Hypothalamus (tissue), 51 donors: ENCODE measurements around the gene HIC1.

Experiments
- DNase-seq, 51 donors: peaks; one replicate each; lab custom pipeline; 2025; lab: John Stamatoyannopoulos, UW

HIC1 gene

DNA sequence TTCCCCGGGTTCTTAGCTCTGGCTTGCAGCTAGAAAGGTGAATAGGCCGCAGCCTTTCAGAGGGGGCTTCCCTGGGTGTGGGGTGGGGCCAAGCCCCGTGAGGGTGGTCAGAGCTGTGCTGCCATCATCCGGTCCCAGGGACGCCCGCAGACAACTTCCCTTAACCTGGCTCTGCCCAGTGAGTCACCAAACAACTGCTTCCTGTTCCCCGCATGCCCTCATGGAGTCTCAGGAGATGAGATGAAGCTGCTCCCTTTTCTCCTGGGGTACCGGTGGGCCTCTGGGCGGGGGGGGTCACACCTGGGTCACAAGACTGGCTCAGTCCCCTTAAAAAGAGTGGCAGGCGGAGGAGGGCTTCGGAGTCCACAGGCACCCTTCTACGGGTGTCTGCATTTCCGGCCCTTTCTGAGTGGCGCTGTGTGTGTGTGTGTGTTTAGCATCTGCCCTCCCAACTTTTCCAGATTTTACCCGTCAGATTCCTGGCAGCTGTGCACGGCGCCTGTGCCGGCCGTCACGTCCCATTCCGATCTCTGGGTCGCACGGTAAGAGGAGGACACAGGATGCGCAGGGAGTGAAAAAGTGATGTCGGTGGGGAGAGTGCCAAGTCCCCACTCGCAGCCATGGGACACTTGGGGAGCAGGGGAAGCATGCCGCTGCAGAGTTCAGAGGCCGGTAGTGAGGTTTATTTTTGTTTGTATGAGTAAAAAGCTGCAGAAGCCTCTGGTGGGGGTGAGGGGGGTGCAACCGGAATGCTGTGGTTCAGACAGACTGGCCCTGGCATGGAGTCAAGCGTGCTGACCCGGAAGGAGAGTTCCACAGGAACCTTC, 16.8 kb downstream of the HIC1 start:
- DNase-seq = no peak

DNA sequence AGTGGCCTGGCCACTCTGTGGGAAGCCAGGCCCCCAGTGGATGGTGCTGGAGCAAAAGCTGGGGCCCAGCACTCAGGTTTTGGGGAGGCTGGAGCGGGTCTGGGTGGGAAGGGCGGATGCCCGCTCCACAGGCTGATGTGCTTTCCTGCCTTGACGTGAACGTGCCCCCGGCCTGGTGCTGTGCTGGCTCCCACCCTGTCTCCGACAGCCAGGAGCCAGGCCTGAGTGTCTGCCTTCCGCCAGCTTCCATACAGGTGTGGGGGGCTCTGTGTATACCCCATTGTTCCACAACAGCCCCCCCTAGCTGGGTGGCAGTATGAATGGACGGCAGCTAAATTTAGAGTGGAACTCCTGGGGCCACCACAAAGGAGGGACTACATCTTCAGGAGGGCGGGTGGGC, 20.0 kb downstream of the HIC1 start:
- DNase-seq = no peak

DNA sequence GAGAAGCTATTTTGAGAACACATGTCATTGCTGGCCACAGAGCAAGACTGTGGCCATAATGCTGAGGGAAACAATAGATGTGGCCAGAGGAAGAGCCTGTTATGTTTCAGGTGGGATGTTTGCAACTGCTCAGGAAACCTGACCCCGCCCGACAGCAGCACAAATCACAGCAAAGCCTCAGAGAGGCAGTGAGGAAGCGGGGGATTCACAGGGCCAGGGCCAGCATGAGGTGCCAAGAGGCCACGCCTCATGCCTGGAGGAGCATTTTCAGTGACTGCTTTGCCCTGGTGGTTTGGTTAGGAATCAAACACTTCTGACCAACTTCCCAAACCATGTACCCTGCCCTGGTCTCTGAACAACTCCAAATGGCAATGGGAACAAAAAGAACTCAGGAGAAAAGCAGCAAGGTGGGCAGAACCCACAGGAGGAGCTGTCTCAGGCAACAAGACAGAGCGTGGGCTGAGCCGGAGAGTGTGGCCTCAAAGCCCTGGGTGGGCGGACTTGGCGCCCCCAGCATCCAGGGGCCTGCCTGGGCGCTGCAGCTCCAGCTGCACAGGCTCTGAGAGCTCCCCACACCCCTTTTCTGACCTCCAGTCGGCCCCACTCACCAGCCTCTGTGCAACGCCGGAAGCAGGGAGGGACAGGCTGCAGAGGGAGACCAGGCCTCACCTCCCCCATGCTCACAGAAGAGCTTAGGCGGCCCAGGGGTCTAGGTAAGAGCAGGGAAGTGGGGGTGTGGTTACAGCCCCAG, 20.6 kb downstream of the HIC1 start:
- no peak for DNase-seq

DNA sequence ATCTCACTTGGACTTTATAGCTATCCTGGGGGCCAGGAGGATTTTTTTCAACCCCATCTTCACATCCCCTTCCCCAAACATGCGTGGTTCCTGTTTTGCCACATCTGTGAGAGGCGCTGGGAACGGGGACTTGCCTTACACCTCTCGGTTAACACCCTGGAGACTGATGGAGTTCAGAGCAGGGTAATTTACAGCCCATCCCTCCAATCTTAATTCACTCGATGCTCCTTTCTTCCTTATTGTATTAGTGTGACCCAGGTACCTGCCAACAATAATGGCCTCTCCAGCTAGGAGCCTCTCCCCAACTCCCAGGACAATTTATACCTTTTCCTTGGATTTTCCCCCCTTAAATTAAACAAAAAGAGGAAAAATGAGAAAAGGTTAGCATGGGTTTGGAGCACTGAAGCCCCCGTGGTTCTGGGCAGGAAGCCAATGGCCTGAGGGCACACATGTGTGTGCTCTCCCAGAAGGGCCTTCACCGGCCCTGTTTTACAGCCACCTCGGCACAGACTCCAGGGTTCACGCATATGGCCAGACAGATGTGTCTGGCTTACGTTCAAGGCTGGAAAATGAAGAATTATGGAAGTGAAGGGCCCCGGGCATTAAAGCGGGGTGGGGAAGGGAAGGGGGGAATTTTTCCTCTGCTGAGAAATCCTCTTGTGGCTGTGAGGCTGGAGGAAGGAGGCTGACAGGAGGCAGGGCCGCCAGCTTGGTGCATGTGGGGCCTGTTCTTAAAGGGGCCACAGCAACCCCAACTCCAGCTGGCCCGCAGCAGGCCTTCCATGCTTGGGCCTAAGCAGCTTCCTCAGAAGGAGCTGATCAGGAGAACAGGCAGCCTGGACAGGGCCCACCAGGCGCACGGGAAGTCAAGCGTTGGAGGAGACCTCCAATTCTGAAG, 21.4 kb downstream of the HIC1 start:
- DNase-seq = no peak

DNA sequence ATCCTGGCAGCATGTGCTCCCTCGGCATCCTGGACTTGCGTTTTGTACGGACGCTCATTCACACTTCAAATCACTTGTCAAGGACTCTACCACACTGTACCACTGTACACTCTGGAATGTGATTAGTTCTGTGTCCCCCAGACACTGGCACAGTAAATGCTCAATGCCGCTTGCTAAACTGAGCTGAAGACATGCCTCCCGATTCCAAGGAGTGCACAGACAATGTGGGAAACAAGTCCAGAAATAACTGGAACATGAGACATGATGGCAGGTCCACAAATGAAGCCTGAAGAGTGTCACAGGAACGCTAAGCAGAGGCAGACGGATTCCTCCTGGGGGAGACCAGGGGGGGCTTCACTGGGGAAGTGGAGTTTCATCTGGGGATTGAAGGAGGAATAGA, 22.1 kb downstream of the HIC1 start:
- DNase-seq = no peak

DNA sequence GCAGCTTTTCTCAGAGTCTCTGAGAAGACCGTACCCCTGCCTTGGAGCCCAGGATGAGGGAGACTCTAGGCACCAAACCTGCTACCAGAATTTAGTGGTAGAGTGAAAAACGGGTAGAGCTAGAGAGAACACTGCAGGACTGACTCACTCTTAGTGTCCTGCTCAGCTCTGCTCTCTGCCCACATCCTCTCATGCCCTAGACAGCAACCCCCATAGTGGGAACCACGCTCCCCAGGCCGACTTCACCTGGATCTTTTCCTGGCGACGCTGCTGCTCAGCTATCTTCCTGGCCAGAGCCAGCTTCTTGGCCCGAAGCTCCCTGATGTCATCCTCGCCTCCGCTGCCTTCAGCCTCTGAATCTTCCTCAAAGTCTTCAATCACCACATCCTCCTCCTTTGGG, 26.7 kb downstream of the HIC1 start:
- peak in 1 of 51 donors; percentile 16 for DNase-seq

DNA sequence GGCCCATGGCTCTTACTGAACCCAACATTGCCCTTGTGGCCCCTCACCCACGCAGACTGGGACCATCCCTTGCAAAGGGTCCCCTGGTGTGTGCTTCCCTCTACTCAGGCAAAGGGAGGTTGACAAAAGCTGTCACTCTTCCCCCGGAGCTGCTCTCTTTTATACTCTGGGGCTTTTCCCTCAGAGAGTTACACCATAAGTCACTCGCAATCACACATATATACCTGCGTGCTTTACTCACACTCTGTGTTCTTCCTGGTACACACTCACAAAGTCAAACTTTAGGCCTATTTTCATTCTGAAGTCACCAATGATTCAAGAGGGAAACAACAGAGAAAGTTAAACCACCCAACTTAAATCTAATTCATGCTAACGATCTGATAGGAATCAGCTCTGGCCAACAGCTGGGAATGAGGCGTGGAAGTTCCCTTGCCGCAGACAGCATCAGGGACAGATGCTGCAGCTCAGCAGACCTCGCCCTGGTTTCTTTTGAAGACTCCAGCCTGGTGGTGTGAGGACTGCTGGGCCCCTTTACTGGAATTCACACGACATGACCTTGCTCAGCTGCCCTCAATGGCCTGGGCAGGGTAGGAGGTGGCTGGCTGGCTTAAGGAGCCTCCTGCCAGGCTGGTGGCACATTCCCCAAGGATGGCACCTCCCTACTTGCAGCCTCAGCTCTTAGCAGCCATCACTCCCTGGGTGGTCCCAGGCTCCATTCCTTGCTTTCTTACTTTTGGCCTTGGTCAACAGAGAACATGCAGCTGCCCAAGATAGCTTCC, 27.3 kb downstream of the HIC1 start:
- DNase-seq = no peak

DNA sequence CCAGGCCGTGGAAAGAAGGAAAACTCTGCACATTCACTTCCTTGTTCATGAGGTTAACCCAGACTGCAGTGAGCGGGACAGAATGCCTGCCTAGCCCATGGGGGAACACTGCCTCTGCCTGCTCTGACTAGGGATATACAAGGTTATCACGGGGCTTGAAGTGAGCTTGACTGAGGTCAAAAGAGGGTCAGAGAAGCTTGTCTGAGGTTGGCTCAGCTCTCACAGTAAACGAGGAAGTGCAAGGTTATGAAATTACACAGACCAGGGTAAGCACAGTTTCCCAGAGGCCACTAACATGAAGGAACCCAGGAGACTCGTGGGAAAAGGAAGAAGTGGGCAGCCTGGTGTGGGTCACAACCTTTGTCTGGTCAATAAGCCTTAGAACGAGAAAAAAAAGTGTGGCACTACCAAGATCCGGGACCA, 28.7 kb downstream of the HIC1 start:
- DNase-seq = peak in 3 of 51 donors; percentile 25 to 47 (median 33)

DNA sequence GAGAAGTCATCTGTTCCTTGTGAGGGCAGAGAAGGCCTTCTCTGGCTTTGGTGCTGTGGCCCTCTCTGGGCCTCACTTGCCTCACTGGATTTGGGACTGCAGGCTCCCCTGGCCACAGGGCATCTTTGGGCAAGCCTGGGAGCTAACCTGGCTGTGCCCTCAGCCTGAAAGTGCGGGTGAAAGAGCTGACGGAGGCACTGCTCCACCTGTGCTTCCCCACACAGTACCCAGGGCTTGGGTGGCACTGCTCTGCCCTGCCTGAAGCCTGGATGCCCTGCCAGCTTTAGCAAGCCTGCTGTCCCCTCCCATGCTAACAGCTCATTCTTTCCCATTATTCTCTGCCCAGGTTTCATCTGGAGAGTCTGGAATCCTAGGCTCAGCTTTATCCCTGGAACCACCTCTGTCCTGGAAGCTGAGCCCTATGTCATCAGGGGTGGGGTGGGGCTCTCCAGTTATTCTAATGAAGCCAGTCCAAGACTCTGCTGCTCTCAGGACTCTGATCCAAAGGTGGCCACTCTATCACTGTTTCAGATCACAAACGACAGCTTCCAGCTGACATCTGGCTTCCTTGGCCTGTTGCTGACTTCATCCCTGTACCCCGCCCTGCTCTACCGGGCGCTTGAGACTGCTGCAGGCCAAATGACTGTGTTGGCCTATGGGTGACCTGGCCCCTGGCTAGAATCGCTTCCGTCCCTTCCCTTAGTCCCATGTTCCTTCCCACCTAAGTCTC, 29.3 kb downstream of the HIC1 start:
- DNase-seq = no peak

DNA sequence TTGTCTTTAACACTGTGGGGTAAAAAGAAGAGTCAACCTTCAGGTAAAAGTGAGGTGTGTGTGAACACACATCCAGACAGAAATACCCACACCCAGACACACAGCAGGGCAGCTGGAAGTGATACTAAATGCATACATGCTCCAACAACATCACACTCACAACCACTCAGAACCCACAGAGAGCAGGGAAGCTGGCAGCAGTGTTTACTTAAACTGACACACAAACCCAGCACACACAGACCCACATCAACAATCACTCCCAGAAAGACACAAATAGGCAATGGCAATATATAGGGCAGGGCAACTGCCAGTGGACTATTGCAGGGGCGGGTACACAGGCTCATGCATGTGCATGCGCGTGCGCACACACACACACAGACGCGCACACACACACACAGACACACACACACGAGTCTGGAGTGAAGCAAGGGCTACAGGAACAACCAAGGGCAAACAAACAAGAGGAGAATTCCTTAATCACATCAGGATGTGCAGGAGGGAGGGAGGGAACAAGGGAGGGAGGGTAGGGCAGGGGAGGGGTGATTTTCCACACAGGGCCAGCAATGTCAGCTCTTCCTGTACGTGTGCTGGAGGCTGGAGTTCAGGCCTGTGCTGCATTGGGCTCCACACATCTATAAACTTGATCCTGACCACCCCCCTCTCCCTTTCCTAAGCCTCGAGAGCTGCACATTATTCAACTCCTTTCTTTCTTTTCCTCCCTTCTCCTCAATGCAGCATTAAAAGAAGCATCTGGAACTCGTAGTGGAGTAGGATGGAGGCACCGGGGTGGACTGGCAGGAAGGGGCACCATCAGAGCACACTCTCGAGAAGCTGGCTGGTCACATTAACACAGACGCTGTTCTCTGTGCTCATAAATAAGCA, 30.1 kb downstream of the HIC1 start:
- no peak for DNase-seq

DNA sequence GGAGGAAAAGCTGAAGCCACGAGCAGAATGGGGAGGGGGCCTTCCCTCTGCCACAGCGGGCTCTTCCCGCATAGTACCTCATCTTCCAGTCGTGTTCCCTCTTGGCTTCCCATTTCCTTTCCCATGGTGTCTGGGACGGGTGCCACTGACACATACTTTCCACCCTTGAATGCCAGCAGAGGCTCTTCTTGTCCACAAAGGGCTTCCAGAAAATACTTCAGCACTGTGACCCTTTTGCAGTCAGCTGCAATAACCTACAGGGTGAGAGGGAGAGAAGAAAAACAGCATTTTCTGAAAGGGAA, 30.7 kb downstream of the HIC1 start:
- peak in 2 of 51 donors; percentile 17 to 21 for DNase-seq

DNA sequence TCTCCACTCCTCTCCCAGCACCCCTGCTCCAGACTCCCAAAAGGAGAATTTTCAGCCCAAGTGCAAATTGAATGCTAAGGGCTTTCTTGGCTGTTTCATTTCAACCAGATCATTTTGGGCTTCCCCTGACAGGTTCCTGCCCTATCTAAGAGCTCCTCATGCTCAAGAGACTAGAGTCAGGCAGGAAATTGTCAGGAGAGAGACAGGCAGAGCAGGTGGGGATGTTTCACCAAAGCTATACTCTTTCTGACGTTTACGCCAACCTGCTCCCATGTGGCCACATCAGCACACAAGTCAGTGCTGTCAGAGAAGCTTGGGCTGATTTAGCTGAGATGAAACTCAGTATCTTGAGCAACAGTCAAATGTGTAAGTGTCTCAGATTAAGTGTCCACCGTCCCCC, 31.4 kb downstream of the HIC1 start:
- DNase-seq = no peak

DNA sequence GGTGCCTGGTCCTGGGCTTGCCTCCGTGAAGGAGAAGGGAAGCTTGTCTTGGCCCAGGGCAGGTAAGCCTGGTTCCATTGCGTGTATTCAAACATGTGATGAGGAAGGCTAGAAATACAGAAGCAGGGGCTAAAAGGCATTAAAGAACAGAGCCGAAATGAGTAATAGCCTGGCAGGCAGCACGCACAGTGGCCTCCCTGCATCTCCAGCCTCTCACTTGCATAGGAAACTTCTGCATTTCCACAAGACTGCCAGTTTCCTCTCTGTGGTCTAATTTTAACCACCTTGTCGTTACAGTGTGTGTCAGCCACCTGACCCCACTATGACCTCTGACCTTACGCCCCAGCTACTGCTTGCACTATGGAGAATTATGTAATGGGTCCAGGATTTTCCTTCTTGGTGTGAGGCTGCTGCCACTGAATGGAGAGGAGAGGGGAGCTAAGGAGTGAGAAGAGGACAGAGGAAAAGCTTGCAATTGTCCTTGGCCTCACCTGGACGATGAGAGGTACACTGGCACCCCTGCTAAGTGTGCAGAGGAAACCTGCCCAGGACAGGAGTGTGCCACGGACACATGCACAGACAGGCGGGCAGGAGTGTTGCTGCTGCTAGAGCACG, 32.8 kb downstream of the HIC1 start:
- DNase-seq = peak in 2 of 51 donors; percentile 11 to 35

DNA sequence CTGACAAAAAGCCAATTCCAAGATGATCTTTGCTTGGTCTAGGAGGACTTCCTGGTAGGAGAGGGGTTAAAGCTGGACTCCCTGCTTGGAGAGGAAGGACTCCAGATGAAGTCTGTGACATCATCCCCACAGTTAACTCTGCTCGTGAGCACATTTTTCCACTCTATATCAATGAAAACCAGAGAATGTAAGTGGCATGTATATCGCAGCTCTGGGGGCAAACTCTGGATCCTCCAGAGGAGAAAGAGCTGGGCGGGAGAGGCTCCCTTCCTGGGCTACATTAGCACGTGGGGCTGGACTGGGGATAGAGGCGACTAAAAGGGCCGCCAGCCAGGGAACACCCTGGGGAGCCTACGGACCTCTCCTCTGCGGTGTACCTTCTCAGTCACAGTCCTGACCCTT, 34.1 kb downstream of the HIC1 start:
- no peak for DNase-seq

DNA sequence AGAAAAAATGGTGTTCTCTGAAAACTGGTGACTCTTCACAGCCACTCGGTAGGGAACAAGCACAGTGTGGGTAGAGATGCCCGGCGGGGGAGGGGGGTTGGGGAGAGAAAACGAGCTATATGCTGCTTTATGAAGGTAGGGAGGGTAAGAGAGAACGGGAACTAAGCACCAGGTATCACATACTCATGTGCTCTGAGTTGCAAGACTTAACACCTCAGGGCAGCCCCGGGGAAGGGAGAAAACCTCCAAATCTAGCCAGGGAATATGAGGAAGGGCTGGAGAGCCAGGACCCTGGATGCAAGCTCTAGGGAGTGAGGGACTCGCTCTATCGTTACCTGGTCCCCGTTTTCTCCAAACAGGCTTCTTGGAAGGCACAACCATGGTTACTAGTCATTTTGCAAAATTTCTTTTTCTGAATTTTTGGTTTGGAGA, 35.3 kb downstream of the HIC1 start:
- DNase-seq = no peak

DNA sequence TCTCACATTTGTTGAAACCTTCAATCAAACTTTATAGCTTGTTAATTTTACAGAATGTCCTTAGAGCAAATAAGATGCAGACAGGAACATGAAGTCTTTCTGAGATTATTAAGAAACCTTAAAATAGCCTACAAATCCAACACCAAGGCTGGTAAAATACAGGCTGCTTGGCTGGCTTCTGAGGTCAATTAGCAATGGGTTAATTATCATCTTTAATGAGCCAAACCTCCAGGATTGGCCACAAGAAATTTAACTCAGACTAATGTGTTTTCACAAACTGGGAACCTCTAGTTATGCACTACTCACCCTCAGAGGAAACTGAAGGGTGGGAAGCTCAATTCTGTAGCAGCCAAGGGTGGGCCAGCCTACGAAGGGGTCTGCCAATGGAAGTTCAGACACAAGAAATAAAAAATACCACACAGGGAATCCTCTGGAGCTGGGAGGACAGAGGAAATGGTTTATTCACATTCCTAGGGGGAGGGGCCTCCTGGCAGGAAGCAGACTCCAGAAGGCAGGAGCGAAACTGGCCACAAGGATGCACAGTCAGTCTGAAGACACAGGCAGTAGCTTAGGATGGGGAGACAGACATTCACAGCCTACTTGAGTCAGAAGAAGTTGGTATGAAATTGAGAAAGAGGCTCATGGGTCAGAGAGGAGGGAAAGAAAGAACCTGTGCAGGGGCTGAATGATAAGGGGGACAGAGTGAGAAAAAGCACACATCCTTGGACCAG, 36.1 kb downstream of the HIC1 start:
- DNase-seq = peak in 4 of 51 donors; percentile 15 to 39 (median 28)

DNA sequence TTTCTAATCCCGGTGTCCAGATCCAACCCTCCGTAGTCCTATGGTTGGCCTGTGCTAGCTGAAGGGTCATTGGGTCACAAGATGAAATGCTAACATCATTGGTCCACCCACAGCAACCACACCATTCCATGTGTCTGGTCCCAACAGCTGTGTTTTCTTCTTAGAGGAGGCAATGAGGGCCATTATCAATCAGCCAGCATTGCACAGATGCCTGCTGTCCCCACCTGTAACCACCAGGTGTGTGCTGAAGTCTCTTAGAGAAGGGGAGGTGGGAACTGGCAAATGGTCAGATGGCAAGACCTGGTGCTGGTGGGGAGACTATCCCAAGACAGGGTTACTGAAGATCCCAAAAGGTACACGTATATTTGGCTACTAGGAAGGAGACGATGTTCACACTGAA, 37.4 kb downstream of the HIC1 start:
- DNase-seq = no peak

DNA sequence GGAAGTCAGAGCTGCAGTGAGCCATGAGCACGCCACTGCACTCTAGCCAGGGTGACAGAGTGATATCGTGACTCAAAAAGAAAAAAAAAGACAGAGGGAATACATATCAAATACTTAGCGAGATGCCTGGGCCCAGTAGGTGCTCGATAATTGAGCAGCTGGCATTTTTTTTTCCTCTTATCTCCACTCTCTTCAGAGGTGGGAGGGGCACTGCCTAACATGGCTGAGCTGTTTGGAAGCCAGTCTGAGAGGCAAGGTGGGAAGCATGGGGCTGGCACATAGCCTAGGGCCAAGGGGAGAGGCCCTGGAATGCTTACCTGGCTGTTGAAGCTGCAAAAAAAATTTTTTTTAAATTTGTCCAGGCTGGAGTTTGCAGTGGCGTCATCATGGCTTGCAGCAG, 38.4 kb downstream of the HIC1 start:
- no peak for DNase-seq
